Left lung (tissue), 10 donors: ENCODE measurements around the gene C10orf67. TPM values are rescaled to one million over a fixed set of nuclear protein-coding genes. Genes with fewer than 3 reads are reported as not detected.

Experiments used
- ATAC-seq: fragments of 200-7000 bp; cut with Tn5 transposase; one replicate; pipeline ENCODE4 v1.9.1; 2020; ENCODE audit warnings: moderate library complexity
- DNase-seq, 4 donors: peaks; one replicate each; pipeline ENCODE4 v3.0.0-alpha.2; 2013 to 2020
- H3K27ac ChIP-seq, 2 donors: fragments of 200-600 bp; sonication (generic) in 1 of 2; one replicate each; pipeline versions ENCODE4 v1.5.0 to v1.8.0; 2020 to 2021
- H3K27me3 ChIP-seq, 2 donors: fragments of 200-600 bp; sonication (generic) in 1 of 2; one replicate each; pipeline versions ENCODE4 v1.5.0 to v1.8.0; 2020 to 2021
- H3K36me3 ChIP-seq, 2 donors: fragments of 200-600 bp; sonication (generic) in 1 of 2; one replicate each; pipeline versions ENCODE4 v1.5.0 to v1.8.0; 2020 to 2021
- H3K4me1 ChIP-seq, 2 donors: fragments of 200-600 bp; one replicate each; pipeline ENCODE4 v1.8.0; 2021
- H3K4me3 ChIP-seq, 2 donors: fragments of 200-600 bp; sonication (generic) in 1 of 2; one replicate each; pipeline versions ENCODE4 v1.5.0 to v1.8.0; 2020 to 2021; ENCODE audit warnings: mild to moderate bottlenecking in 1 of 2
- H3K9me3 ChIP-seq, 2 donors: fragments of 200-600 bp; sonication (generic) in 1 of 2; one replicate each; pipeline versions ENCODE4 v1.5.0 to v1.8.0; 2020 to 2021
- intact Hi-C, 2 donors: fragments of 100-400 bp; cut with DNase I; formaldehyde crosslinking; loops; one replicate each; pipeline versions ENCODE4 v1.11.2 to v1.14.2; 2022
- polyA plus RNA-seq, 6 donors: library from polyadenylated mRNA; unstranded; fragments of 120-200 nt; gene quantifications; one replicate each; pipeline ENCODE4 v1.2.1, GENCODE V29; 2013; ENCODE audit not compliant: insufficient read length in 6 of 6
- total RNA-seq, 2 donors: library from RNA; stranded (reverse); fragmentation: NEBNext Ultra II Directional; extraction: Animal tissue kit (Norgen Biotek cat#: 25700); gene quantifications; one replicate each; pipeline ENCODE4 v1.2.1, GENCODE V29; 2021
- TF ChIP-seq, protein P1 (sequence below), 2 donors: fragments of 200-600 bp; sonication (generic) in 1 of 2; IDR thresholded peaks; one replicate each; pipeline versions ENCODE4 v1.5.0 to v1.8.0; 2021; ENCODE audit warnings: antibody characterized with exemption in 2 of 2
- donor health status: DM: no; HTN: yes; CAD: no.
- donor health status: DM: no; HTN: no; CAD: no.

Gene C10orf67
- total and polyA plus RNA-seq, 8 donors: 0.29 to 0.93 (median 0.53) TPM

DNA sequence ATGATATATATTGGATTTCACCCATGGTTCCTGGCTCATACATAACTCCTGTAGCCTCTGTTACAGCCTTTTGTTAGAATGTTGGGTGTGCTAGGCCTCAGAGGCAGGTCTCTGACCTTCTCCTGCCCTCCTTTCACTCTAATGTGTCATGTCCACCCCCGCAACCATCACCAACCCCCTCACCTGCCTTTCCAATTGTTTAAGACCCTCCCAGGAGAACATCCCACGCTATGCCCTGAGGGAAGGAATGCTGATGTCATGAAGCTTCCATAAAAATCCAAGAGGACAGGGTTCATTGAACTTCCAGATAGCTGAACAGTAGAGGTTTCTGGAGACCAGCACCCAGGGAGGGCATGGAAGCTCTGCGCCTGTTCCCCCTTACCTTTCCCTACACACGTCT lies 30.8 kb upstream of the C10orf67 start:
- TF ChIP-seq, protein P1, sequence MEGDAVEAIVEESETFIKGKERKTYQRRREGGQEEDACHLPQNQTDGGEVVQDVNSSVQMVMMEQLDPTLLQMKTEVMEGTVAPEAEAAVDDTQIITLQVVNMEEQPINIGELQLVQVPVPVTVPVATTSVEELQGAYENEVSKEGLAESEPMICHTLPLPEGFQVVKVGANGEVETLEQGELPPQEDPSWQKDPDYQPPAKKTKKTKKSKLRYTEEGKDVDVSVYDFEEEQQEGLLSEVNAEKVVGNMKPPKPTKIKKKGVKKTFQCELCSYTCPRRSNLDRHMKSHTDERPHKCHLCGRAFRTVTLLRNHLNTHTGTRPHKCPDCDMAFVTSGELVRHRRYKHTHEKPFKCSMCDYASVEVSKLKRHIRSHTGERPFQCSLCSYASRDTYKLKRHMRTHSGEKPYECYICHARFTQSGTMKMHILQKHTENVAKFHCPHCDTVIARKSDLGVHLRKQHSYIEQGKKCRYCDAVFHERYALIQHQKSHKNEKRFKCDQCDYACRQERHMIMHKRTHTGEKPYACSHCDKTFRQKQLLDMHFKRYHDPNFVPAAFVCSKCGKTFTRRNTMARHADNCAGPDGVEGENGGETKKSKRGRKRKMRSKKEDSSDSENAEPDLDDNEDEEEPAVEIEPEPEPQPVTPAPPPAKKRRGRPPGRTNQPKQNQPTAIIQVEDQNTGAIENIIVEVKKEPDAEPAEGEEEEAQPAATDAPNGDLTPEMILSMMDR (IDR thresholded peaks at IDR 0.05): no peak
- no peaks in the 10 kb centered on the region for H3K27me3 ChIP-seq
- intact Hi-C loops: no loop called here
- H3K9me3 ChIP-seq: no peaks in the 10 kb centered on the region
- H3K4me1 ChIP-seq: peaks cover 0 to 3% of the 10 kb centered on the region in 2 donors
- H3K36me3 ChIP-seq: no peaks in the 10 kb centered on the region
- no peak overlapping the region for H3K4me3 ChIP-seq
- DNase-seq (no peak), ATAC-seq (no peak)
- peak overlapping the region in 1 of 2 donors; percentile 37 for H3K27ac ChIP-seq

DNA sequence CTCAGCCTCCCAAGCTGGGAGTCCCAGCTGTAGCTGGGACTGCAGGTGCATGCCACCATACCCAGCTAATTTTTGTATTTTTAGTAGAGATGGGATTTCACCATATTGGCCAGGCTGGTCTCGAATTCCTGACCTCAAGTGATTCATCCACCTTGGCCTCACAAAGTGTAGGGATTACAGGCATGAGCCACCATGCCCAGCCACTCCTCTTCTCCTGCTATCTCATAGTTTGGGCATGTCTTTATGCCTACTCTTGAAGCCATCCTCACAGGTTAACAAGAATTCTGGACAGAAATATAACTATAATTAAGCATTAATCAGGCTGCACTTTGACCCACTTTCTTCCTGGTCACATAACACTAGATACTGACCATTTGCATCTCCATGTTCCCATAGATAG lies 28.6 kb upstream of the C10orf67 start:
- intact Hi-C loops: no loop called here
- no peak for ATAC-seq

DNA sequence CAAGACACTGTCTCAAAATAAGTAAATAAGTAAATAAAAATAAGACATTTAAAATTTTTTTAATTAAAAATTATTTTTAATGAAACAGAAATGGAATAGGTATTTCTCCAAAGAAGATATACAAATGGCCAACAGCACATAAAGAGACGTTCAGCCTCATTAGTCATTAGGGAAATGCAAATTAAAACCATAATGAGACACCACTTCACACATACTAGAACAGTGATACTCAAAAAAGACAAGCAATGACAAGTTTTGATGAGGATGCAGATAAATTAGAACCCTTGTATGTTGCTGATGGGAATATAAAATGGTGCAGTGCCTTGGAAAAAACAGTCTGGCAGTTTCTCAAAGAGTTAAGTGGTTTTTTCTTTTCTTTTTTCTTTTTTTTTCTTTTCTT lies 26.5 kb upstream of the C10orf67 start:
- intact Hi-C loops: no loop called here
- TF ChIP-seq, protein P1 (IDR thresholded peaks at IDR 0.05): no peak
- Histone ChIP-seq H3K4me3 (no peak overlapping the region), H3K36me3 (no peaks in the 10 kb centered on the region), H3K9me3 (no peaks in the 10 kb centered on the region), H3K27ac (no peak overlapping the region), H3K27me3 (no peaks in the 10 kb centered on the region), H3K4me1 (peaks cover 0 to 13% of the 10 kb centered on the region in 2 donors)
- ATAC-seq: no peak
- no peak for DNase-seq

More for the DNA sequence above, 28.6 kb upstream of the C10orf67 start:
- TF ChIP-seq, protein P1 (IDR thresholded peaks at IDR 0.05): no peak
- no peaks in the 10 kb centered on the region for H3K9me3 ChIP-seq
- peaks cover 0 to 13% of the 10 kb centered on the region in 2 donors for H3K4me1 ChIP-seq
- no peaks in the 10 kb centered on the region for H3K27me3 ChIP-seq
- H3K36me3 ChIP-seq: no peaks in the 10 kb centered on the region
- no peak overlapping the region for H3K4me3 ChIP-seq
- no peak overlapping the region for H3K27ac ChIP-seq
- no peak for DNase-seq

DNA sequence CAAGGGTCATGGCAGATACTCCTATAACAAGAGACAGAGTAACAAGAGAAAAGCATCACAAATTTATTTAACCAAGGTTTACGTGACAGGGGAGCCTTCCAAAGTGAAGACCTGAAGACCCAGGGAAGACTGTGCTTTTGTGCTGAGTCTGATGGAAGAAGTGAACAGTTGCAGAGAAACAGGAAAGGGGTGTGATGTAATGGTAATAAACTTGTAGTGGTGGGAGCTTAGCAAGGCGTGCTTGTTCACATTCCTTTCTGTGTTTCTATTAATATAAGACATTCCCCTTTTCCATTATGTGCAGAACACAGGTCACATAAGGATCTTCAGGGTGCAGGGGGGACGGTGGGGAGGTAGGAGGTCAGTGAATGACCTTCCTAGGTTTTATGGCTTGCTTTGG lies 25.5 kb upstream of the C10orf67 start:
- DNase-seq: no peak
- intact Hi-C loops: no loop called here
- H3K9me3 ChIP-seq: no peaks in the 10 kb centered on the region
- no peak overlapping the region for H3K4me3 ChIP-seq
- peaks cover 0 to 13% of the 10 kb centered on the region in 2 donors for H3K4me1 ChIP-seq
- no peaks in the 10 kb centered on the region for H3K36me3 ChIP-seq
- no peak overlapping the region for H3K27ac ChIP-seq
- no peaks in the 10 kb centered on the region for H3K27me3 ChIP-seq
- TF ChIP-seq, protein P1 (IDR thresholded peaks at IDR 0.05): no peak
- no peak for ATAC-seq

DNA sequence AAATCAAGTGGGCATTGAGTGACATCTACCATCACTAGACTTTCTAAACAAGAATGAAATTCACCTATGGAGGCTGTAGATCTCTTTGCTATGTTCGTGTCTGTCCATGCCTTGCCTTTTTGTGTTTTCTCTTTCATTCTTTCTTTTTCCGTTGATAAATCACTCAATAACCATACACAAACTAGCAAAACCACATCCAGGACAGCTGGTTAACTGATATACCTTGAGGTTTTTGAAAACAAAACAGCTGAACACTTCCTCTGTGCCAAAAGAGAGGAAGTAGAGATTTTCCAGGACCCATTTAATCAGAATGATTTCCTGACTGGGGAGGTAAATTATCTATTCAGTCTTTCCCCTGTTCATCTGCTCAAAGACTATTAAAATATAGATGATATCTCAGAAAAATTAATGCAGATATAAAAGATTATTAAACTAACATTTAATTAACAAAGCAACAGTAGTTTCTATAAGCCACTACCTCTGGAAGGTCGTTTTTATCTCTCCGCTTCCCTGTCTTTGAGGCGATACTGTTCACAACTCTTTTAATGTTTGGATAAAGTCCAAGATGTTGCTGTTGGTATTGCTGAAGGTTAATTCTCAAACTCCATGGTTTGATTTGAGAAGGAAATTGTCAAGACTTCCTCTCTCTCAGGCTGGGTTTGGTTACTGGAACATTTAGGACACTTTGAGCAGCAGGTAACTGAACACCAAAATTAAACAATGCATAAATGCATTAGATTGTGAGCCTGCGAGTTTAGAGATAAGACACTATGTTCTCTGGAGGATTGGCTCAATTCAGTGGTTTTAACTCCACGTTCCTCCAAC lies 24.4 kb upstream of the C10orf67 start:
- TF ChIP-seq, protein P1 (IDR thresholded peaks at IDR 0.05): no peak
- DNase-seq (no peak), ATAC-seq (no peak)
- no peak overlapping the region for H3K4me3 ChIP-seq
- H3K9me3 ChIP-seq: no peaks in the 10 kb centered on the region
- H3K36me3 ChIP-seq: no peaks in the 10 kb centered on the region
- H3K27me3 ChIP-seq: no peaks in the 10 kb centered on the region
- H3K4me1 ChIP-seq: peaks cover 0 to 13% of the 10 kb centered on the region in 2 donors
- intact Hi-C loops: no loop called here
- H3K27ac ChIP-seq: no peak overlapping the region
